Stimulated activated CD4-positive, alpha-beta T cell treated with anti-CD3 and anti-CD28 coated beads, Interleukin-12 subunit alpha, Interleukin-12 subunit beta, amount 100 ng/mL, for 24 hours (primary cell): ENCODE measurements around the gene EGFR.
A peak's percentile ranks its signal among the peaks of the same experiment; 100 is the strongest.

Source experiments
- DNase-seq, 2 experiments: peaks; one replicate each; pipeline ENCODE4 v3.0.0-alpha.2; 2020; ENCODE audit warnings: low read depth in 2 of 2

EGFR gene

DNA sequence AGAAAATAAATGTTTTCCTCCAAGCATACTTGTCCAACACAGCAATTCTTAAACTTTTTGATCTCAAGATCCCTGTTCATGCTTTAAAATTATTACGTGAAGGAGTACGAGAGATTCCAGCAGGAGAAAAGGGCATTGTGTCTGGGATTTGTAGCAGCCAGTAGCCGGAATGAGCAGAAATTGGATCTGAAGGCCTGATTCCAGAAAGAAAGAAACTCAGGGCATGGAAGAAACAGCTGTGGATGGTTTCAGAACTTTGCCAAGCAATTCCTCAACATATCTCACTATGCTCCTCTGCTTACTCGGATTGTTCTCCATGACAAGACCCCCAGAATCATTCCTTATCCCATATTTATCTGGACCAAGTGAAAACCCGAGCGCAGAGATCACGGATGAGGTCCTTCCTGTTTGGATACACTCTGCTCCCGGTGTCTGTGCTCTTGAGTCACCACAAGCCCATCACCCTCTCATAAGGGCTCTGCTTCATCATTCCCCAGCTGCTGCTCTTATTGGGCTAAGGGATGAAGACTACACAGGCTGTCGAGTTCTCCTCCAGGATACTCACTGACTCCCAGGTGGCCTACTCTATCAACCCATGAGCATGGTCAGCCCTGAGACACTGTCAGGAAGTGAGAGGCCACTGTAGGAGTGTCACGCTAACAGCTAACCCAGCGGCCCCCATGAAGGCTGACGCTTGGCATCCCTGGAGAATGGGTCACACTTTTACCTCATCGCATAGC lies 225.4 kb downstream of the EGFR start:
- DNase-seq = no peak

GRCh38 chr7:55245271-55245723 lies 226.5 kb downstream of the EGFR start:
- DNase-seq = no peak

- DNase-seq = no peak
Measured at GRCh38 chr7:55246171-55246570, 227.4 kb downstream of the EGFR start.

- DNase-seq = no peak
Measured at GRCh38 chr7:55247428-55247827, 228.6 kb downstream of the EGFR start.

- no peak for DNase-seq
Measured at GRCh38 chr7:55248526-55248925, 229.7 kb downstream of the EGFR start.

- DNase-seq = no peak
Measured at GRCh38 chr7:55249332-55249731, 230.5 kb downstream of the EGFR start.

- DNase-seq = no peak
Measured at GRCh38 chr7:55250313-55250712, 231.5 kb downstream of the EGFR start.

GRCh38 chr7:55251313-55251712 lies 232.5 kb downstream of the EGFR start:
- no peak for DNase-seq

DNA sequence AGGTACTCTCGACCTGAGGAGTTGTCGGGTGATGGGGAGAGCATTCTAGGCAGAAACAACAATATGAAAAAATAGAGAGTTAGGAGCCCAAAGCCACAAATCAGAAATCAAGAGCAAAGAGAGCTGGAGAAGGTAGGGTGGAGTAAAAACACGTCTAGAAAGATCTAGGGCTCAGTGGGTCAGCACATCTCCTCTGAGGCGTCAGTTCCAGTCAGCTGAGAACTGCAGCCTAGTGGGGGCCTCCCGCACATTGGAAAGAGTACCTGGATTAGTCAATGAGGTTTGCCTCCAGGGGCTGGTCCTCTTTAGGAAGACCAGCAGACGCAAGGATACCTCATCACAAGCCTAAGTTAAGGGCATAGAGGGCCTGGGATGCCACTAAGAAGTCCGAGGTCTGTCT lies 233.1 kb downstream of the EGFR start:
- DNase-seq = no peak

GRCh38 chr7:55252386-55252785 lies 233.6 kb downstream of the EGFR start:
- DNase-seq = no peak

DNA sequence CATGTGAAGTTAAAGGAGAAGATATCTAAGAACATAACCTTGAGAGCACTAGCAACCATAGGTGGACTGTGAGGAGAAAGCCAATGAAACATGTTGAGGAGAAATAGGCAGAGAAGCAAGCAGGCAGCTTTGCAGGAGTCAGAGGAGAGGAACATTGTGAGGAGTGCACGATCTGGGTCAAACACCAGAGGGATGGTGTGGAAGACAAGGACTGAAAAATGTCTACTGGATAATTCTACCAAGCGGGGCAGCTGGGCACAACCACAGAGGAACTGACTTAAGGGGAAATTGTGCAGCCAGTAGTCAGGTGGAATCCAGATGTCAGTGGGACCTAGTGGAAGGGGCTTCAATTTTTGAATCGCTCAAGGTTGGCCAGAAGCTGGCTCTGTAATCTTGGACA lies 234.4 kb downstream of the EGFR start:
- no peak for DNase-seq

GRCh38 chr7:55254242-55254595 lies 235.4 kb downstream of the EGFR start:
- no peak for DNase-seq

DNA sequence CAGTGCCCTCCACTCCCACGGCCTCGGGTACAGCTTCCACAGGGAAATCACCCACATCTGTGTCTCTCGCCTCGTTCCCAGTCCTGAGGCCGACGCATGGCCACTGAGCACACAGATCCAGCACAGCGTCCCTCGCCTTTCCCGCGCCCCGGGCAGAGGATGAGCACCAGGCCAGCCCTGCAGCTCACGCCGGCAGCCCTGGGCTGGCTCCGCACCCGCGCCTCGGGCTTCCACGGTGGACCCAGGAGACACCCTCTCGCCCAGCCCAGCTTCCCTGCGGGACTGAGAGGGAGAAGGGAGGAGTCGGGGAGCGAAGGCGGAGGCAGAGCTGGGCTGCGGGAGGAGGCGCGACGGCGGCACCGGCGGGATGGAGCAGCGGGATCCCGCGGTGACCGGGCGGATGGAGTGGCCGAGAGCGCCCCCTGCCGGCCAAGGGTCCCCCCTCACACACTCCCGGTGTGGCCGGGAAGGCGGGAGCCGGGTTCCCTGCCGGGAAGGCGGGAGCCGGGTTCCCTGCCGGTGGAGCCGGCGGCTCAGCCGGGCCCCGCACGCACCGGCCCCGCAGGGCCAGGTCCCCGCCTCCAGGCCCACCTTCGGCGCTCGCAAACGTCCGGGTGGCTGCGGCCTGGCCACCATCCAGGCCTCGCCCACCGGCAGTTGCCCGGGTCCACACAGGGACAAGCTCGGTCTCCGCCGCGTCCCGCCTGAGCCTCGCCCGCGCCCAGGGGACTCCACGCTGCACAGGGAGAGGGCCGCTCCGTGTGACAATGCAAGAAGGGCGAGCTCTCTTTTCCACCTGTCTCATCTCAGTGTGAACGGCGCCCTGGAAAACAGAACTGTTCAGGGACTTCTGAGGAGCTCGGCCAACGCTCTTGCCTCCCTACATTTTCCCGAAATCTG lies 236.0 kb downstream of the EGFR start:
- peak; percentile 40 to 69 for DNase-seq

DNA sequence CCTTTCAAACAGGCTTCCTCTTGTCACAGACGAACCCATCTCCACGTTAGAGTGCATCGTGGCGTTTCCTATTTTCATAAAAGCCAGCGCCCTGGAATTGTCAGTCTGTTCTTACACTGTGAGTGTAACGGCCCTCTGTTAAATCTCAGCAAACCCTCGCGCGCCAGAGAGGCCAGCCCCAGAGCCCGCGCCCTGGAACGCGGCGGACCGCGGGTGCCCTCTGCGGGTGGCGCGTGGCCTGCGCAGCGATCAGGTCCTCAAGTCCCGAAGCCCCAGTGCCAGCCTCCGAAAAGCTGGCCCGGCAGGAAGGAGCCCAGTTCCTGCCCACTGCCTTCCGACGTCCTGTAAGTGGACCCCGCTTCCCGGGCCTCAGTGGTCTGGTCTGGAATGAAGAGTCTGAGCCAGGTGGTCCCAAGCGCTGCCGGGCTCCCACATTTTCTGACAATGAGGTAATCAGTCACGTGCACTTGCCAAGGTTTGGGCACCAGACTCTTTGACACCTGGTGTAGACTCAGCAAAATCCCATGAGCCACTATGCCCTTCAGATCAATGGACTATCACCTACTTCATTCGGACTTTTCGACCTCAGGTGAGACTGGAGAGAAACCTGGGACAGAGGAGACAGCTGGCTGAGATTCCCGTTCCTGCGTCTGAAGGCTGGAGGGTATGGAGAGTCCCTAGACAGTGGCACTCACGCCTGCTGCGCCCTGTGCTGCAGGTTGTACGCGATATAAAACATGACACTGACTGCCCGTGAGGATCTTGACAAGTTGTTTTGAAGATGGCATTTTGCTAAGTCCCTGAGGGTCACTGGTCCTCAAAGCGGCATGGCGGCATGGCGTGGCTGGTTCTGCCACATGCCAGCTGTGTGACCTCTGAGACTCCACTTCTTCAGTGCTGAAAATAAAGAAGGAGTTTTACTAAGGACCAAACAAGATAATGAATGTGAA lies 237.0 kb downstream of the EGFR start:
- peak; percentile 44 to 71 for DNase-seq

DNA sequence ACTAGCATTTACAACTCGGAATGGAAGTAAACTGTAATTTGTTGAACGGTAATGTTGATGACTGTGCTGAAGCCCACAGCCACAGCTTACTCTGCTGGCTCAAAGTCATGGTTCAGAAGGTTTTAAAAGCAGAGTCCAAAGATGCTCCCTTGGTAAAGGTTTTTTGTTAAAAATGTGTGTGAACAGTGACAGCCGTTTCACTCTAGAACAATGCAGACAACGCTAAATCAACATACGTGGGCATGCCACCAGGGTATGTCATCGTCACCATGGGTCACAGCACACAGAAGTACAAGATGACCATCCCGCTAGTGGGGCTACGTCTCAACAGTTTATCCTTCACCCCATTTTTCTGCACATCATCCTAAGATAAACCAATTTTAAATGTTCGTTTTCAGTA lies 239.8 kb downstream of the EGFR start:
- no peak for DNase-seq

GRCh38 chr7:55260171-55260570 lies 241.4 kb downstream of the EGFR start:
- DNase-seq = no peak

DNA sequence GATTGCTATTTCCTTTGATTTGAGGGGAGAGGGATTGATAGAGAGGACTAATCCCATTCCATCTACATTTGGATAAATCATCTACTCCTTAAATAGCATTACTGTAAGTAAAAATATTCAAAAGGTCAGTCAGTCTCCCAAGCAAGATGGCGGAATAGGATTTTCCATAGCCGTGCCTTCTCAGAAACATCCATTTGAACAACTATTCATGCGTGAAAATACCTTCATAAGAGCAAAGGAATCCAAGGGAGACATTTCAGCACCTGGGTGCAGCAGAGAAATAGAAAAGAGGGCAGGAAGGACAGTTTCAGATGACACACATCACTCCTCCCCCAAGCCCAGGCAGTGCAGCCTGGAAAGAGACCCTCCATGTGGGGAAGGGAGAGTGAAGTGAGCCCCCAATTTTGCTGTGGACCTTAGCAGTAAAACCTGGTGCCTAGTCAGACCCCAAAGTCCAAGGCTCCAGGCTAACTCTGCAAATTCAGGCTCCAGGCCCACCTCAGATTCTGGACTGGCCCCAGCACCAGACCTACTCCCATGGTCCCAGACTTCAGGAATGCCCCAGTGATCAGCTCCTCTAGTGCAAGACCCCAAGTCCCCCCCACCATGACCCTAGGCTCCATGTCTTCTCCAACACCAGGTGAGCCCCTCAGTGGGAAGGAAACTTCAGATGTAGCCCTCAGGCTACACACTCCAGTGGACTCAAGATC lies 242.0 kb downstream of the EGFR start:
- no peak for DNase-seq
